PC-3 (cell line): ENCODE measurements around the gene OR10G8.

Experiments used
- EZH2 ChIP-seq: fragments of 300-600 bp; sonication (generic); IDR thresholded peaks from one replicate; pipeline ENCODE4 v1.6.1; 2017; ENCODE audit warnings: antibody characterized with exemption, mild to moderate bottlenecking, low read length; ENCODE audit not compliant: unreplicated experiment
- TF ChIP-seq, protein P1 (sequence below): fragments of 300-600 bp; sonication (generic); conservative IDR thresholded peaks from 2 replicates; pipeline ENCODE4 v1.5.1; 2017; ENCODE audit warnings: antibody characterized with exemption, low read depth, mild to moderate bottlenecking, low read length

GRCh38 chr11:124074554-124074953 is 48.0 kb downstream of the OR10G8 start:
- TF ChIP-seq, protein P1, sequence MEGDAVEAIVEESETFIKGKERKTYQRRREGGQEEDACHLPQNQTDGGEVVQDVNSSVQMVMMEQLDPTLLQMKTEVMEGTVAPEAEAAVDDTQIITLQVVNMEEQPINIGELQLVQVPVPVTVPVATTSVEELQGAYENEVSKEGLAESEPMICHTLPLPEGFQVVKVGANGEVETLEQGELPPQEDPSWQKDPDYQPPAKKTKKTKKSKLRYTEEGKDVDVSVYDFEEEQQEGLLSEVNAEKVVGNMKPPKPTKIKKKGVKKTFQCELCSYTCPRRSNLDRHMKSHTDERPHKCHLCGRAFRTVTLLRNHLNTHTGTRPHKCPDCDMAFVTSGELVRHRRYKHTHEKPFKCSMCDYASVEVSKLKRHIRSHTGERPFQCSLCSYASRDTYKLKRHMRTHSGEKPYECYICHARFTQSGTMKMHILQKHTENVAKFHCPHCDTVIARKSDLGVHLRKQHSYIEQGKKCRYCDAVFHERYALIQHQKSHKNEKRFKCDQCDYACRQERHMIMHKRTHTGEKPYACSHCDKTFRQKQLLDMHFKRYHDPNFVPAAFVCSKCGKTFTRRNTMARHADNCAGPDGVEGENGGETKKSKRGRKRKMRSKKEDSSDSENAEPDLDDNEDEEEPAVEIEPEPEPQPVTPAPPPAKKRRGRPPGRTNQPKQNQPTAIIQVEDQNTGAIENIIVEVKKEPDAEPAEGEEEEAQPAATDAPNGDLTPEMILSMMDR = no peak
- TF ChIP-seq EZH2 = no peak
